Colonic mucosa (tissue), 4 donors: Measurements from ENCODE around the gene INPP5A. TPM values are rescaled to one million over a fixed set of nuclear protein-coding genes. Genes with fewer than 3 reads are reported as not detected.
"Not testable (repeated sequence)": the region's sequence is repeated elsewhere in the genome, so short reads cannot be mapped to it uniquely, and the experiment has no call there.

Experiments used
- DNase-seq: peaks from one replicate; pipeline ENCODE4 v3.0.0-alpha.2; 2020
- H3K27ac ChIP-seq: fragments of 200-600 bp; one replicate; pipeline ENCODE4 v1.8.0; 2021
- H3K27me3 ChIP-seq: fragments of 200-600 bp; one replicate; pipeline ENCODE4 v1.8.0; 2021
- H3K36me3 ChIP-seq: fragments of 200-600 bp; one replicate; pipeline ENCODE4 v1.8.0; 2021
- H3K4me1 ChIP-seq: fragments of 200-600 bp; one replicate; pipeline ENCODE4 v1.8.0; 2021; ENCODE audit warnings: mild to moderate bottlenecking
- H3K4me3 ChIP-seq: fragments of 200-600 bp; one replicate; pipeline ENCODE4 v1.8.0; 2021
- H3K9ac ChIP-seq, 2 donors: one replicate each; pipeline ENCODE4 v1.7.0; 2013; ENCODE audit warnings: control low read depth in 2 of 2, low read depth in 2 of 2, low read length in 2 of 2
- H3K9me3 ChIP-seq: fragments of 200-600 bp; one replicate; pipeline ENCODE4 v1.8.0; 2021
- CTCF ChIP-seq: fragments of 200-600 bp; IDR thresholded peaks from one replicate; pipeline ENCODE4 v1.8.0; 2022; ENCODE audit warnings: antibody characterized with exemption, mild to moderate bottlenecking
- intact Hi-C: fragments of 100-400 bp; cut with DNase I; formaldehyde crosslinking; loops from one replicate; pipeline ENCODE4 v1.14.1; 2022
- total RNA-seq, 2 donors: library from RNA; stranded (reverse); fragmentation: NEBNext Ultra II Directional in 1 of 2; extraction: Animal tissue kit (Norgen Biotek cat#: 25700) in 1 of 2; gene quantifications; one replicate each; pipeline ENCODE4 v1.2.1, GENCODE V29; 2021
- donor health status: healthy.
- donor health status: DM: no; HTN: no; CAD: no.
- donor health status: DM: no; HTN: no; CAD: no.

The INPP5A gene
- total RNA-seq, 2 donors from 2014 or later: 29.9 to 41.5 TPM

GRCh38 chr10:132548869-132549268 is 11.3 kb downstream of the INPP5A start:
- TF ChIP-seq CTCF: no peak
- H3K4me3 ChIP-seq: no peak overlapping the region
- no peaks in the 10 kb centered on the region for H3K36me3 ChIP-seq
- H3K9me3 ChIP-seq: no peaks in the 10 kb centered on the region
- H3K27ac ChIP-seq: no peak overlapping the region
- no peak for DNase-seq
- H3K4me1 ChIP-seq: no peaks in the 10 kb centered on the region
- intact Hi-C loops: no loop called here
- no peak overlapping the region for H3K9ac ChIP-seq
- H3K27me3 ChIP-seq: no peaks in the 10 kb centered on the region

GRCh38 chr10:132549371-132549770 is 11.8 kb downstream of the INPP5A start:
- H3K9ac ChIP-seq: no peak overlapping the region
- no peak for TF ChIP-seq CTCF
- H3K4me1 ChIP-seq: no peaks in the 10 kb centered on the region
- H3K4me3 ChIP-seq: no peak overlapping the region
- H3K36me3 ChIP-seq: no peaks in the 10 kb centered on the region
- no peaks in the 10 kb centered on the region for H3K9me3 ChIP-seq
- H3K27ac ChIP-seq: no peak overlapping the region
- no peaks in the 10 kb centered on the region for H3K27me3 ChIP-seq
- no peak for DNase-seq
- intact Hi-C loops: no loop called here

GRCh38 chr10:132550366-132551092 is 12.9 kb downstream of the INPP5A start:
- Histone ChIP-seq H3K27ac (no peak overlapping the region), H3K9me3 (no peaks in the 10 kb centered on the region), H3K36me3 (no peaks in the 10 kb centered on the region), H3K4me1 (no peaks in the 10 kb centered on the region), H3K27me3 (no peaks in the 10 kb centered on the region), H3K4me3 (no peak overlapping the region), H3K9ac (no peak overlapping the region)
- no peak for TF ChIP-seq CTCF
- DNase-seq: no peak
- intact Hi-C loops: no loop called here

GRCh38 chr10:132551093-132551807 is 13.7 kb downstream of the INPP5A start:
- Histone ChIP-seq H3K9ac (no peak overlapping the region), H3K4me1 (no peaks in the 10 kb centered on the region), H3K4me3 (no peak overlapping the region), H3K9me3 (no peaks in the 10 kb centered on the region), H3K27me3 (no peaks in the 10 kb centered on the region), H3K36me3 (no peaks in the 10 kb centered on the region), H3K27ac (no peak overlapping the region)
- no peak for TF ChIP-seq CTCF
- no peak for DNase-seq
- intact Hi-C loops: no loop called here

- Histone ChIP-seq H3K36me3 (no peaks in the 10 kb centered on the region), H3K4me1 (no peaks in the 10 kb centered on the region), H3K4me3 (no peak overlapping the region), H3K9me3 (no peaks in the 10 kb centered on the region), H3K27ac (no peak overlapping the region), H3K27me3 (no peaks in the 10 kb centered on the region), H3K9ac (no peak overlapping the region)
- intact Hi-C loops: no loop called here
- DNase-seq: no peak
- no peak for TF ChIP-seq CTCF
These were observed 14.2 kb downstream of the INPP5A start for GRCh38 chr10:132551808-132552130.

GRCh38 chr10:132552635-132553034 is 15.0 kb downstream of the INPP5A start:
- H3K27ac ChIP-seq, intact Hi-C loops, H3K27me3 ChIP-seq, H3K36me3 ChIP-seq, H3K9me3 ChIP-seq, DNase-seq, H3K9ac ChIP-seq, H3K4me1 ChIP-seq, H3K4me3 ChIP-seq: not testable (repeated sequence)

GRCh38 chr10:132553568-132553967 is 16.0 kb downstream of the INPP5A start:
- intact Hi-C loops, H3K27me3 ChIP-seq, H3K9me3 ChIP-seq, H3K4me1 ChIP-seq, H3K36me3 ChIP-seq, DNase-seq, H3K4me3 ChIP-seq, H3K9ac ChIP-seq, H3K27ac ChIP-seq: not testable (repeated sequence)
